ENCODE measurements around the gene RNU6-1.

Gene RNU6-1

GRCh38 chr15:67857220-67857619 lies 17.4 kb upstream of the RNU6-1 start:
- DNase-seq (ENCODE audit: low read depth in 2 of 2) = no peak

GRCh38 chr15:67855842-67856241 lies 16.0 kb upstream of the RNU6-1 start:
- no peak for DNase-seq (ENCODE audit: low read depth in 2 of 2)

GRCh38 chr15:67854358-67854757 lies 14.5 kb upstream of the RNU6-1 start:
- DNase-seq (ENCODE audit: low read depth in 2 of 2) = no peak

- DNase-seq (ENCODE audit: low read depth in 2 of 2) = no peak
Observed at GRCh38 chr15:67853454-67853853, 13.6 kb upstream of the RNU6-1 start.

- no peak for DNase-seq (ENCODE audit: low read depth in 2 of 2)
Observed at GRCh38 chr15:67852418-67852817, 12.6 kb upstream of the RNU6-1 start.

- DNase-seq (ENCODE audit: low read depth in 2 of 2) = no peak
Observed at GRCh38 chr15:67850994-67851571, 11.2 kb upstream of the RNU6-1 start.

- DNase-seq (ENCODE audit: low read depth in 2 of 2) = no peak
Observed at GRCh38 chr15:67850336-67850735, 10.5 kb upstream of the RNU6-1 start.

- DNase-seq (ENCODE audit: low read depth in 2 of 2) = no peak
Observed at GRCh38 chr15:67849538-67849937, 9.7 kb upstream of the RNU6-1 start.

GRCh38 chr15:67845974-67846373 lies 6.1 kb upstream of the RNU6-1 start:
- DNase-seq (ENCODE audit: low read depth in 2 of 2) = no peak

GRCh38 chr15:67843571-67844387 lies 3.9 kb upstream of the RNU6-1 start:
- DNase-seq (ENCODE audit: low read depth in 2 of 2) = no peak

- DNase-seq (ENCODE audit: low read depth in 2 of 2) = no peak
Observed at GRCh38 chr15:67843092-67843501, 3.3 kb upstream of the RNU6-1 start.

GRCh38 chr15:67841513-67841762 lies 1.6 kb upstream of the RNU6-1 start:
- DNase-seq (ENCODE audit: low read depth in 2 of 2) = no peak

GRCh38 chr15:67840749-67841512 lies 1.1 kb upstream of the RNU6-1 start:
- no peak for DNase-seq (ENCODE audit: low read depth in 2 of 2)

GRCh38 chr15:67839499-67839928 lies 331 bp downstream of the RNU6-1 start:
- DNase-seq (ENCODE audit: low read depth in 2 of 2) = no peak

- DNase-seq (ENCODE audit: low read depth in 2 of 2) = no peak
Observed at GRCh38 chr15:67838789-67839332, 984 bp downstream of the RNU6-1 start.

- no peak for DNase-seq (ENCODE audit: low read depth in 2 of 2)
Observed at GRCh38 chr15:67836955-67837354, 2.9 kb downstream of the RNU6-1 start.

- no peak for DNase-seq (ENCODE audit: low read depth in 2 of 2)
Observed at GRCh38 chr15:67836477-67836876, 3.4 kb downstream of the RNU6-1 start.

- DNase-seq (ENCODE audit: low read depth in 2 of 2) = no peak
Observed at GRCh38 chr15:67836134-67836455, 3.8 kb downstream of the RNU6-1 start.

GRCh38 chr15:67835297-67836133 lies 4.3 kb downstream of the RNU6-1 start:
- no peak for DNase-seq (ENCODE audit: low read depth in 2 of 2)

GRCh38 chr15:67834581-67835296 lies 5.1 kb downstream of the RNU6-1 start:
- DNase-seq (ENCODE audit: low read depth in 2 of 2) = no peak
